ENCODE results near the gene CBX5.
"Not testable (repeated sequence)": the region's sequence is repeated elsewhere in the genome, so short reads cannot be mapped to it uniquely, and the experiment has no call there.

Gene CBX5

GRCh38 chr12:54294152-54294952, 14.4 kb upstream of the CBX5 start:
- DNase-seq = peak; percentile 36

- no peak for DNase-seq
Observed at GRCh38 chr12:54292931-54293241, 13.0 kb upstream of the CBX5 start.

GRCh38 chr12:54292083-54292930, 12.4 kb upstream of the CBX5 start:
- no peak for DNase-seq

- no peak for DNase-seq
Observed at GRCh38 chr12:54287261-54288157, 7.6 kb upstream of the CBX5 start.

- no peak for DNase-seq
Observed at GRCh38 chr12:54286042-54287030, 6.4 kb upstream of the CBX5 start.

GRCh38 chr12:54285150-54286041, 5.5 kb upstream of the CBX5 start:
- no peak for DNase-seq

GRCh38 chr12:54284070-54284780, 4.3 kb upstream of the CBX5 start:
- not testable (repeated sequence) for DNase-seq

GRCh38 chr12:54282949-54283593, 3.1 kb upstream of the CBX5 start:
- DNase-seq = no peak

- DNase-seq = not testable (repeated sequence)
Observed at GRCh38 chr12:54281694-54282093, 1.8 kb upstream of the CBX5 start.

GRCh38 chr12:54281261-54281638, 1.3 kb upstream of the CBX5 start:
- not testable (repeated sequence) for DNase-seq

GRCh38 chr12:54280468-54281260, 742 bp upstream of the CBX5 start, which contains the start of gene HNRNPA1:
TSS of gene HNRNPA1 (plus strand) at chr12:54280726. CDS start at chr12:54280808, 82 bp downstream.
- DNase-seq = peak; percentile 91

- DNase-seq = no peak
Observed at GRCh38 chr12:54279227-54279631, 693 bp downstream of the CBX5 start.

GRCh38 chr12:54277823-54278276, 2.1 kb downstream of the CBX5 start:
- DNase-seq = no peak

- no peak for DNase-seq
Observed at GRCh38 chr12:54276368-54276767, 3.6 kb downstream of the CBX5 start.

- DNase-seq = no peak
Observed at GRCh38 chr12:54273981-54274380, 5.9 kb downstream of the CBX5 start.

GRCh38 chr12:54272214-54272613, 7.7 kb downstream of the CBX5 start:
- DNase-seq = no peak

GRCh38 chr12:54270345-54270744, 9.6 kb downstream of the CBX5 start:
- no peak for DNase-seq

GRCh38 chr12:54266852-54267251, 13.1 kb downstream of the CBX5 start:
- no peak for DNase-seq

Measured in activated effector memory CD4-positive, alpha-beta T cell treated with Interleukin-2 at 50 U/mL for 16 hours (primary cell).